Measurements from ENCODE around the gene GSTT2. TPM values are rescaled to one million over a fixed set of nuclear protein-coding genes. Genes with fewer than 3 reads are reported as not detected.
"Not testable (repeated sequence)": the region's sequence is repeated elsewhere in the genome, so short reads cannot be mapped to it uniquely, and the experiment has no call there.

GSTT2 gene
- total RNA-seq, 1 experiment from 2014 or later = not detected

DNA sequence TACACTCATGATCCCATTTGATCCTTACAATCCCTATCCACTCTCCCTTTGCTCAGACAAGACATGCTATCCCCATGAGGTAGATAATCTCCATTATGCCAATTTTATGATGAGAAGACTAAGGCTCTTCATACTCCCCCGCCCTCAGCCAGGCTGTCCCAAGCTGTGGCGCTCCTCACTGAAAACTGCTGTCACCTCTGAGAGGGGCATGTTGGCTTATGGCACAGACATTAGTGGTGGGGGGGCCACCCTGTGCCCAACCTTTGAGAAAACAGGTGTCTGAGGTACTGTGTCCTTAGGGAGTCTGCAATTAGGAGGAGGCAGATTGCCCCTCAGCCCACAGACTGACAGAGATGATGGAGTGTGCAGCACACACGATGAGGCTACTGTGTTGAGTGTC lies 10.9 kb upstream of the GSTT2 start:
- intact Hi-C loops (cut with micrococcal nuclease; ENCODE audit: unreplicated experiment) = no loop called here
- TF ChIP-seq, protein P1, sequence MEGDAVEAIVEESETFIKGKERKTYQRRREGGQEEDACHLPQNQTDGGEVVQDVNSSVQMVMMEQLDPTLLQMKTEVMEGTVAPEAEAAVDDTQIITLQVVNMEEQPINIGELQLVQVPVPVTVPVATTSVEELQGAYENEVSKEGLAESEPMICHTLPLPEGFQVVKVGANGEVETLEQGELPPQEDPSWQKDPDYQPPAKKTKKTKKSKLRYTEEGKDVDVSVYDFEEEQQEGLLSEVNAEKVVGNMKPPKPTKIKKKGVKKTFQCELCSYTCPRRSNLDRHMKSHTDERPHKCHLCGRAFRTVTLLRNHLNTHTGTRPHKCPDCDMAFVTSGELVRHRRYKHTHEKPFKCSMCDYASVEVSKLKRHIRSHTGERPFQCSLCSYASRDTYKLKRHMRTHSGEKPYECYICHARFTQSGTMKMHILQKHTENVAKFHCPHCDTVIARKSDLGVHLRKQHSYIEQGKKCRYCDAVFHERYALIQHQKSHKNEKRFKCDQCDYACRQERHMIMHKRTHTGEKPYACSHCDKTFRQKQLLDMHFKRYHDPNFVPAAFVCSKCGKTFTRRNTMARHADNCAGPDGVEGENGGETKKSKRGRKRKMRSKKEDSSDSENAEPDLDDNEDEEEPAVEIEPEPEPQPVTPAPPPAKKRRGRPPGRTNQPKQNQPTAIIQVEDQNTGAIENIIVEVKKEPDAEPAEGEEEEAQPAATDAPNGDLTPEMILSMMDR (conservative IDR thresholded peaks at IDR 0.05; ENCODE audit: low read depth, low read length) = no peak
- TF ChIP-seq EZH2 (IDR thresholded peaks at IDR 0.05; ENCODE audit: borderline replicate concordance, low read depth, low read length, poor library complexity, severe bottlenecking) = no peak
- Histone ChIP-seq H3K27me3 (replicated peaks; ENCODE audit: insufficient read depth, low read depth, low read length, poor library complexity) (no peaks in the 10 kb centered on the region), H3K4me1 (ENCODE audit: insufficient read depth, low read length, poor library complexity, severe bottlenecking) (no peaks in the 10 kb centered on the region), H3K4me3 (ENCODE audit: low read depth, low read length, poor library complexity, severe bottlenecking) (no peak overlapping the region), H3K9me3 (ENCODE audit: low read depth, low read length, poor library complexity, severe bottlenecking) (no peaks in the 10 kb centered on the region), H3K36me3 (ENCODE audit: insufficient read depth, low read length, poor library complexity, severe bottlenecking) (peaks cover 27% of the 10 kb centered on the region), H3K27ac (ENCODE audit: low read depth, low read length, poor library complexity, severe bottlenecking) (no peak overlapping the region)
- POLR2A ChIA-PET (ENCODE audit: low non-redundant PET) = no interaction called here
- BruUV-seq (replicated peaks) = no TSS peak
- CTCF ChIA-PET = no interaction called here
- DNase-seq (ENCODE audit: low spot score) = no peak

DNA sequence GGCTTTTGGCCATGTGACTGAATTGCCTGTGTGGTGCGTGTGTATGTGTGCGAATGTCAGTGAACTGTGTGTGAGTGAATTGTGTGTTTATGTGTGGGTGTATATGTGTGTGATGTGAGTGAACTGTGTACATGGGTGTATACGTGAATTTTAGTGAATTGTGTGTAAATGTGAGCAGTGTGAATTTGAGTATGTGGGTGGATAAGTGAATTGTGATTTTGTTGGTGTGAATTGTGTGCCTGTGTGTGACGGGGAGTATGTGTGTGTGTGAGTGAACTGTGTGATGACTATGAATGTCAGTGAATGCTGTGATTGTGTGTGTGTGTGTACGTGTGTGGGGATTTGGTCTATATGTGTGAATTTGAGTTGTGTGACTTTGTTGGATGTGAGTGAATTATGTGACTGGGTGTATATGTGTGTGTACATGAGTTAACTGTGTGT lies 9.7 kb upstream of the GSTT2 start:
- POLR2A ChIA-PET (ENCODE audit: low non-redundant PET) = no interaction called here
- Histone ChIP-seq H3K27ac (ENCODE audit: low read depth, low read length, poor library complexity, severe bottlenecking) (no peak overlapping the region), H3K36me3 (ENCODE audit: insufficient read depth, low read length, poor library complexity, severe bottlenecking) (peaks cover 27% of the 10 kb centered on the region), H3K4me1 (ENCODE audit: insufficient read depth, low read length, poor library complexity, severe bottlenecking) (no peaks in the 10 kb centered on the region), H3K4me3 (ENCODE audit: low read depth, low read length, poor library complexity, severe bottlenecking) (no peak overlapping the region), H3K27me3 (replicated peaks; ENCODE audit: insufficient read depth, low read depth, low read length, poor library complexity) (no peaks in the 10 kb centered on the region), H3K9me3 (ENCODE audit: low read depth, low read length, poor library complexity, severe bottlenecking) (no peaks in the 10 kb centered on the region)
- no peak for TF ChIP-seq EZH2 (IDR thresholded peaks at IDR 0.05; ENCODE audit: borderline replicate concordance, low read depth, low read length, poor library complexity, severe bottlenecking)
- TF ChIP-seq, protein P1 (conservative IDR thresholded peaks at IDR 0.05; ENCODE audit: low read depth, low read length) = no peak
- no peak for DNase-seq (ENCODE audit: low spot score)
- BruUV-seq (replicated peaks) = no TSS peak
- intact Hi-C loops (cut with micrococcal nuclease; ENCODE audit: unreplicated experiment) = no loop called here
- CTCF ChIA-PET = no interaction called here

DNA sequence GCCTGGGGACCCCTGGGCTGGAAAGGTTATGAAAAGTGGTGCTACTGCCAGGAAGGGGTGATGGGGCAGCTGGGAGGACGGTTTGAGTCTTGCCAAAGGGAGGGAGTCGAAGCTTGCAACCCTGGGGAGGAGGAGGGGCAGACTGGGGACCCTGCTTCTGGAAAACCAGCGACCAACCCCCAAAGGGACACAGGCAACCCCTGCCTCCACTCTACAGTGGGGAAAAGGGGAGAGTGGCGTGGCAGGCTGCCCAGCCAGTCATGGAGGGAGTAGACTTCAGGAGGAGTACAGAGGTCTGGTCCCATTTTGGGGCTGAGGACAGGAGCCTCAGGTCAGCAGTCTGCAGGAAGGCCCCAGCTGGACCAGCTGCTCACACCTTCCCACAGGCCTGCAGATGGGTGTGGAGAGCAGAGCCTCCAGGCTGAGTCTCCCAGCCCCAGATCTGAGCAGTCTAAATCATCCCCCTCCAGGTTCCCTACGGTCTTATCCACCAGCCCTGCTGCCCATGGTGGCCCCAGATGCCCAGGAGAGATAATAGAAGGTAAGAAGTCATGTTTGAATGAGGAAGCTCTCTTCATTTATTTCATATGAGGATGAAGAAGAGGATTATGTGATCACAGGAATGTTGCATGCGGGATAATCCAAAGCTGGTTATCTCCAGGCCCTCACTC lies 9.0 kb upstream of the GSTT2 start:
- Histone ChIP-seq H3K36me3 (ENCODE audit: insufficient read depth, low read length, poor library complexity, severe bottlenecking) (peaks cover 27% of the 10 kb centered on the region), H3K27me3 (replicated peaks; ENCODE audit: insufficient read depth, low read depth, low read length, poor library complexity) (no peaks in the 10 kb centered on the region), H3K27ac (ENCODE audit: low read depth, low read length, poor library complexity, severe bottlenecking) (no peak overlapping the region), H3K4me1 (ENCODE audit: insufficient read depth, low read length, poor library complexity, severe bottlenecking) (no peaks in the 10 kb centered on the region), H3K4me3 (ENCODE audit: low read depth, low read length, poor library complexity, severe bottlenecking) (no peak overlapping the region), H3K9me3 (ENCODE audit: low read depth, low read length, poor library complexity, severe bottlenecking) (no peaks in the 10 kb centered on the region)
- no peak for DNase-seq (ENCODE audit: low spot score)
- ChIA-PET CTCF (no interaction called here), POLR2A (ENCODE audit: low non-redundant PET) (no interaction called here)
- no TSS peak for BruUV-seq (replicated peaks)
- TF ChIP-seq, protein P1 (conservative IDR thresholded peaks at IDR 0.05; ENCODE audit: low read depth, low read length) = no peak
- no peak for TF ChIP-seq EZH2 (IDR thresholded peaks at IDR 0.05; ENCODE audit: borderline replicate concordance, low read depth, low read length, poor library complexity, severe bottlenecking)
- intact Hi-C loops (cut with micrococcal nuclease; ENCODE audit: unreplicated experiment) = no loop called here

DNA sequence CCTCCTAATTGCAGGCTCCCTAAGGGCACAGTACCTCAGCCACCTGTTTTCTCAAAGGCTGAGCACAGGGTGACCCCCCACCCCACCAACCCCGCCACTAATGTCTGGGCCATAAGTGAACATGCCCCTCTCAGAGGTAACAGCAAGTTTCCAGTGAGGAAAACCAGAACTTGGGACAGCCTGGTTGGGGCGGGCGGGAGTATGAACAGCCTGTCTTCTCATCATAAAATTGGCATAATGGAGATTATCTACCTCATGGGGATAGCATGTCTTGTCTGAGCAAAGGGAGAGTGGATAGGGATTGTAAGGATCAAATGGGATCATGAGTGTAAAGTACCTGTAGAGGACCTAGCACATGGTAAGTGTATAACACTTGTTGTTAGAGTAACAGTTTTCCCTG lies 8.0 kb upstream of the GSTT2 start:
- H3K9me3 ChIP-seq (ENCODE audit: low read depth, low read length, poor library complexity, severe bottlenecking); H3K4me3 ChIP-seq (ENCODE audit: low read depth, low read length, poor library complexity, severe bottlenecking); H3K4me1 ChIP-seq (ENCODE audit: insufficient read depth, low read length, poor library complexity, severe bottlenecking); POLR2A ChIA-PET (ENCODE audit: low non-redundant PET); H3K27me3 ChIP-seq (replicated peaks; ENCODE audit: insufficient read depth, low read depth, low read length, poor library complexity); CTCF ChIA-PET; intact Hi-C loops (cut with micrococcal nuclease; ENCODE audit: unreplicated experiment); BruUV-seq (replicated peaks); H3K27ac ChIP-seq (ENCODE audit: low read depth, low read length, poor library complexity, severe bottlenecking); DNase-seq (ENCODE audit: low spot score): not testable (repeated sequence)
- H3K36me3 ChIP-seq (ENCODE audit: insufficient read depth, low read length, poor library complexity, severe bottlenecking) = peaks cover 27% of the 10 kb centered on the region

DNA sequence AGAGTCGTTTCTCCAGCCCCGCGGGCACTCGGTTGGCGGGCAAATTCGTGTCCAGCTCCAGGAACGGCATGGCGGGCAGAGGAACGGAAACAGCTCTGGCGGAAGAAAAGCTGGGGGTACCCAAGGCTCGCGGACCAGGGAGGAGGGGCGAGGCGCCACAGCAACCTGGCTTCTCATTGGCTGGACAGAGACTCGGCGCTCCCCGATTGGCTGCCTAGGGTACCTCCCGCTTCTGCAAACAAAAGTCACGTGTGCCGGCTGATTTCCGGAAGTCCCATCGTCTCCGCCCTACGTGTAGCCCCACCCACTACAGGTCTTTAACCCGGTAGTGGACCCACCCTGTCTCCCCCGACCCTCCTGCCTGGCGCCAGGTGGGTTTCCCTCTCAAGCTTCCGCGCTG lies 5.6 kb upstream of the GSTT2 start, which contains the start of gene DDT:
TSS of gene DDT (minus strand) at position 97 of the 400 bp plus-strand sequence. CDS start at position 70, 27 bp downstream.
- CTCF ChIA-PET; H3K4me3 ChIP-seq (ENCODE audit: low read depth, low read length, poor library complexity, severe bottlenecking); DNase-seq (ENCODE audit: low spot score); BruUV-seq (replicated peaks); H3K4me1 ChIP-seq (ENCODE audit: insufficient read depth, low read length, poor library complexity, severe bottlenecking); H3K9me3 ChIP-seq (ENCODE audit: low read depth, low read length, poor library complexity, severe bottlenecking); H3K27ac ChIP-seq (ENCODE audit: low read depth, low read length, poor library complexity, severe bottlenecking); H3K27me3 ChIP-seq (replicated peaks; ENCODE audit: insufficient read depth, low read depth, low read length, poor library complexity); intact Hi-C loops (cut with micrococcal nuclease; ENCODE audit: unreplicated experiment); POLR2A ChIA-PET (ENCODE audit: low non-redundant PET): not testable (repeated sequence)
- peaks cover 26% of the 10 kb centered on the region for H3K36me3 ChIP-seq (ENCODE audit: insufficient read depth, low read length, poor library complexity, severe bottlenecking)
